Measurements from ENCODE around the gene GHRL. TPM values are rescaled to one million over a fixed set of nuclear protein-coding genes. Genes with fewer than 3 reads are reported as not detected.
A peak's percentile ranks its signal among the peaks of the same experiment; 100 is the strongest.

Gene GHRL
- total and polyA plus RNA-seq, 2 donors (not counting 3 experiments of a cell fraction or from before 2014, with no cell fraction given), result not detected

DNA sequence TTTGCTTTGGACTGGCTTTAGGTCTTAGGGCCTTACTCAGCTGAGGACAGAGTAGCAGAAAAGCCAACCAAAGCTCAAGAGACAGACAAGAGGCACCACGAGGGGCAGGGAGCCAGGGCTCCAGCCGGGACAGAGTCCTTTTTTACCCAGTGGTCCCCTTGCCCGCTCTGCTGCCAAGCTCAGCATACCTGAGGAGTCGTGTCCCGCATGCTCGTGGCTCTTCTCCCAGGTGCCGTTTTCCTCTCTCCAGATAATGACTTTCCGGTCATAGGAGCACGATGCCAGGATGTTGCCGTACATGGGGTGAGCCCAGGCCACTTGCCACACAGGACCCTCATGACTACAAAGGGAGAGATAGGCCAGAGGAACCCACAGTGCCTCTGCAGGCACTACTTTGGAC, 19.6 kb upstream of the GHRL start:
- BruUV-seq (replicated peaks), result no TSS peak
- Histone ChIP-seq H3K4me3 (replicated peaks in 1 of 3; ENCODE audit: insufficient read depth in 1 of 3, low read depth in 1 of 3, low read length in 3 of 3) (no peak overlapping the region), H3K4me1 (ENCODE audit: control insufficient read depth, extremely low read depth, insufficient read depth, low read length) (peaks cover 48% of the 10 kb centered on the region), H3K9me1 (replicated peaks; ENCODE audit: control insufficient read depth, extremely low read depth, insufficient read depth, low read length) (no peaks in the 10 kb centered on the region), H3K27ac (ENCODE audit: insufficient read depth, low read depth, low read length) (no peak overlapping the region), H2AFZ (ENCODE audit: low read depth, low read length) (no peak overlapping the region), H4K20me1 (replicated peaks; ENCODE audit: control insufficient read depth, extremely low read depth, insufficient read depth, low read length) (no peaks in the 10 kb centered on the region), H3K79me2 (ENCODE audit: control insufficient read depth, insufficient read depth, low read length) (peaks cover 11% of the 10 kb centered on the region), H3K9ac (replicated peaks; ENCODE audit: extremely low read depth, insufficient read depth, low read length) (no peak overlapping the region), H3K4me2 (ENCODE audit: insufficient read depth, low read length) (peak overlapping the region; percentile 32), H3K9me3 (replicated peaks; ENCODE audit: control insufficient read depth, insufficient read depth, low read length) (no peaks in the 10 kb centered on the region), H3K27me3 (ENCODE audit: control insufficient read depth in 2 of 2, insufficient read depth in 2 of 2, low read length in 2 of 2) (no peaks in the 10 kb centered on the region), H3K36me3 (ENCODE audit: control insufficient read depth in 2 of 2, extremely low read depth in 1 of 2, insufficient read depth in 2 of 2, low read length in 2 of 2) (peaks cover 22 to 39% of the 10 kb centered on the region in 2 experiments)
- dilution Hi-C loops (cut with MboI; ENCODE audit: extremely low pct_ligation_motif_present, low sequenced_read_pairs), result no loop called here
- ChIA-PET CTCF (interaction anchor here (0.9 to 1.7 kb wide), 2 partner anchors 10 to 13 kb away, joined by 3 to 5 read pairs; no protein-coding TSS in a partner anchor), POLR2A (no interaction called here)
- FAIRE-seq (no peak), DNase-seq (ENCODE audit: low read depth, low spot score) (no peak)
- TF ChIP-seq FOS (IDR thresholded peaks at IDR 0.05; ENCODE audit: borderline replicate concordance, insufficient read depth, low read length), result no peak
- intact Hi-C loops (cut with micrococcal nuclease), result loop anchor here (5.0 kb wide), 1 partner anchor 65 kb away; the partner anchor contains the start of gene TATDN2

GRCh38 chr3:10311710-10312109, 19.0 kb upstream of the GHRL start:
- H3K9me3 ChIP-seq (replicated peaks; ENCODE audit: control insufficient read depth, insufficient read depth, low read length), result no peaks in the 10 kb centered on the region
- dilution Hi-C loops (cut with MboI; ENCODE audit: extremely low pct_ligation_motif_present, low sequenced_read_pairs) (no loop called here), intact Hi-C loops (cut with micrococcal nuclease) (loop anchor here (5.0 kb wide), 1 partner anchor 64 kb away; the partner anchor contains the start of gene TATDN2)
- FAIRE-seq, result no peak
- no peak for DNase-seq (ENCODE audit: low read depth, low spot score)
- H3K4me3 ChIP-seq (replicated peaks in 1 of 3; ENCODE audit: insufficient read depth in 1 of 3, low read depth in 1 of 3, low read length in 3 of 3), result no peak overlapping the region
- H3K27ac ChIP-seq (ENCODE audit: insufficient read depth, low read depth, low read length), result no peak overlapping the region
- H3K36me3 ChIP-seq (ENCODE audit: control insufficient read depth in 2 of 2, extremely low read depth in 1 of 2, insufficient read depth in 2 of 2, low read length in 2 of 2), result peaks cover 22 to 33% of the 10 kb centered on the region in 2 experiments
- H2AFZ ChIP-seq (ENCODE audit: low read depth, low read length), result no peak overlapping the region
- H3K4me1 ChIP-seq (ENCODE audit: control insufficient read depth, extremely low read depth, insufficient read depth, low read length), result peaks cover 48% of the 10 kb centered on the region
- no peak overlapping the region for H3K9ac ChIP-seq (replicated peaks; ENCODE audit: extremely low read depth, insufficient read depth, low read length)
- no peaks in the 10 kb centered on the region for H3K27me3 ChIP-seq (ENCODE audit: control insufficient read depth in 2 of 2, insufficient read depth in 2 of 2, low read length in 2 of 2)
- peaks cover 9% of the 10 kb centered on the region for H3K79me2 ChIP-seq (ENCODE audit: control insufficient read depth, insufficient read depth, low read length)
- ChIA-PET CTCF (no interaction called here), POLR2A (no interaction called here)
- BruUV-seq (replicated peaks), result no TSS peak
- no peak for TF ChIP-seq GATA2 (IDR thresholded peaks at IDR 0.05; ENCODE audit: insufficient read depth, insufficient read length, low read depth, low read length)
- TF ChIP-seq POLR2AphosphoS5 (IDR thresholded peaks at IDR 0.05; ENCODE audit: insufficient read depth, low read depth, low read length), result no peak
- TF ChIP-seq, protein P1, sequence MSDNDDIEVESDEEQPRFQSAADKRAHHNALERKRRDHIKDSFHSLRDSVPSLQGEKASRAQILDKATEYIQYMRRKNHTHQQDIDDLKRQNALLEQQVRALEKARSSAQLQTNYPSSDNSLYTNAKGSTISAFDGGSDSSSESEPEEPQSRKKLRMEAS (IDR thresholded peaks at IDR 0.05; ENCODE audit: insufficient read depth, insufficient read length), result no peak
- no peak for TF ChIP-seq MYC (IDR thresholded peaks at IDR 0.05; ENCODE audit: low read depth, low read length)
- no peak for TF ChIP-seq POLR2A (IDR thresholded peaks at IDR 0.05; ENCODE audit: low read depth, low read length)
- H3K4me2 ChIP-seq (ENCODE audit: insufficient read depth, low read length), result no peak overlapping the region
- no peaks in the 10 kb centered on the region for H4K20me1 ChIP-seq (replicated peaks; ENCODE audit: control insufficient read depth, extremely low read depth, insufficient read depth, low read length)
- H3K9me1 ChIP-seq (replicated peaks; ENCODE audit: control insufficient read depth, extremely low read depth, insufficient read depth, low read length), result no peaks in the 10 kb centered on the region

All from endothelial cell of umbilical vein (primary cell).